Measurements from ENCODE around the gene SLC16A6.
"Not testable (repeated sequence)": the region's sequence is repeated elsewhere in the genome, so short reads cannot be mapped to it uniquely, and the experiment has no call there.

The SLC16A6 gene

DNA sequence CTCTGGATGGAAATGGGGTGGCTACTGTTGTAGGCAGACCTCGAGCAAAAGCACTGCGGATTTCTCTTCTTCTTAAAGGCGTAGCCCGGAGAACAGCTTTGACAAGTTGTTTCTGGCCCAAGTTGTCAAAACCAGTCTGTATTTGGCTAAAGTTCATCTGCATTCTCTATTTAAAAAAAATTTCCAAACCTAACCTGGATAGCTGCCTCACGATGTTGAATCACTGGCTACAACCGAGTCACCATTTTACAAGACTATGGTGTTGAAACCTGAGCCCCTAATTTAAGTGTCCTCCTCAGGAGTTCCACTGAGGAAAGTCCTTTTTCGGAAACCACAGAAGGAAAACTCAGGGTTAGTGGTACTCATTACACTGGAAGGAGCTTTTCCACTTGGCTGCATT, 1.5 kb downstream of the SLC16A6 start:
- DNase-seq (ENCODE audit: low read depth) = no peak

DNA sequence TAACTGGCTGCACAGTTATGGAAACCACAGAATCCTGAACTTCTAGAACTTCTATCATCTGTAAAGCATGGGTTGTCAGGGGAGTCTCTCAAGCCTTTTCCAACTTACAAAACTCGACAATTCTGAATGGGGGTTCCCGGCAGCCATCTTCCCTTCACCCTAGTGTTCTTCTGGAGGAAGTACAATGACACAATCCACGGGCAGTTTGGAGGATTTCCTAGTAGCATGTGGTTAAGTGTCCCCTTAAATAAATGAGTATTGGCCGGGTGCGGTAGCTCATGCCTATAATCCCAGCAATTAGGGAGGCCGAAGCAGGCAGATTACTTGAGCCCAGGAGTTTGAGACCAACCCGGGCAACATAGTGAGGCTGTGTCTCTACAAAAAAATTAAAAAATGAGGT, 2.1 kb downstream of the SLC16A6 start:
- no peak for DNase-seq (ENCODE audit: low read depth)

DNA sequence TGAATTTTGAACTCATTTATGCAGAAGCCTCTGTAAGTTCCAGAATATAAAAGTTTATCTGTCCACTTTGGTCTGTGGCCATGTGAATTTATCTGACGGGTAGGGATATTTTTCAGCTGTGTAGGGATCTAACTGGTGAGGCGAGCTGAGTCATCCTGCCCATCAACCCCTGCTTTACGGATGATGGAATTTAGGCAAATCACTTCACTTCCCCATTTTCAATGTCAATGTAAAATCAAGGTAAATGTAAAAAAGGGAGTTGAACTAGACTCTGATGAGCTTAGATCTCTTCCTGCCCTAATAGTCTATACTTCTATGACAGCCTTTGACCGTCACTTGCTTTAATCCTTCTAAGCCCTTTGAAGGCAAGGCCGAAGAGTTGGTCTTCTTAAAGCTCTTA, 2.6 kb downstream of the SLC16A6 start:
- no peak for DNase-seq (ENCODE audit: low read depth)

DNA sequence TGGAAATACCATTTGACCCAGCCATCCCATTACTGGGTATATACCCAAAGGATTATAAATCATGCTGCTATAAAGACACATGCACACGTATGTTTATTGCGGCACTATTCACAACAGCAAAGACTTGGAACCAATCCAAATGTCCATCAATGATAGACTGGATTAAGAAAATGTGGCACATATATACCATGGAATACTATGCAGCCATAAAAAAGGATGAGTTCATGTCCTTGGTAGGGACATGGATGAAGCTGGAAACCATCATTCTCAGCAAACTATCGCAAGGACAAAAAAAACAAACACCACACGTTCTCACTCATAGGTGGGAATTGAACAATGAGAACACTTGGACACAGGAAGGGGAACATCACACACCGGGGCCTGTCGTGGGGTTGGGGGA, 9.0 kb downstream of the SLC16A6 start:
- not testable (repeated sequence) for DNase-seq (ENCODE audit: low read depth)

DNA sequence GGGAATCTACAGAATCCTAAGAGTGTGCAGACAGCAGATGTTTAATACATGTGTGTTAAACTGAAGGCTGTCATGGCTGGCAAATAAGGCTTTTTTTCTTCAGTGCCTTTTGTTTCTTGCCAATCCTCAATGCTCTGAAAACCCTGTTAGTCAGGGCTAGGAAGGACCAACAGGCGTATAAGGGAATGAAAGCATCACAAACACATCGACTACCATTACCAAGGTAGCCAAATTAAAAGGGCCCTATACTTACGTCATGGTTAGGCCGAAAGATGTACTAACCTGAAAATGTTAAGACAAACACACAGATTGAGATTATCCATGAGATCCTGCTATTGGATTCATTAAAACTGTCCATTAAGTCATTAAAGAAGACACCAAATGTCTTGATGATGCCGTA, 13.1 kb downstream of the SLC16A6 start:
- no peak for DNase-seq (ENCODE audit: low read depth)

DNA sequence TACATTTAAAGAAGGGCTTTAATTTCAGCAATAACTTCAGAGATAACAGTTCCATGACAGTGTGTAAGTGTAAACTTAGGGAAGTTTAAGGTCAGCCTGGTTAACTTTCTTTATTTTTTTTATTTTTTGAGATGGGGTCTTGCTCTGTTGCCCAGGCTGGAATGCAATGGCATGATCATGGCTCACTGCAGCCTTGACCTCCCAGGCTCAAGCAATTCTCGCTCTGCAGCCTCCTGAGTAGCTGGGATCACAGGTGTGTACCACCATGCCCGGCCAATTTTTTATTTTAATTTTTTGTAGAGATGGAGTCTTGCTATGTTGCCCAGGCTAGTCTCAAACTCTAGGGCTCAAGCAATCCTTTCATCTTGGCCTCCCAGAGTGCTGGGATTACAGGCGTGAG, 14.6 kb downstream of the SLC16A6 start:
- not testable (repeated sequence) for DNase-seq (ENCODE audit: low read depth)

DNA sequence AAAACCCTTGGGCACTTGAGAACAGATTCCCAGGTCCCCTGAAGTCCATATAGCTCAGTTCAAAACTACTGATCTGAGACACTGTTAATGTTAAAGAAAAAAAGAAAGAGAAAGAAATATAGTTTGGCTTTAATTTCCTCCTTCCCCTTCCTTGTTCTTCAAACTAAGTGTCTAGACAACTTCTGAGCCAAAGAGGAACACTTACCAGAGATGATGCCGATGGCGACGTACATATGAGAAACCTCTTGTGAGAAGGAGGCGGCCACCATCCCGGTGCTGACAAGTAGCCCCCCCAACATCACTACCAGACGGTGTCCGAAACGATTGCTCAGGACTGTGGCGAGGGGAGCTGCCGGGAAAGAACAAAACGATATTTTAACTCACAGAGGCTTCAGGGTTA, 17.2 kb downstream of the SLC16A6 start:
- no peak for DNase-seq (ENCODE audit: low read depth)

DNA sequence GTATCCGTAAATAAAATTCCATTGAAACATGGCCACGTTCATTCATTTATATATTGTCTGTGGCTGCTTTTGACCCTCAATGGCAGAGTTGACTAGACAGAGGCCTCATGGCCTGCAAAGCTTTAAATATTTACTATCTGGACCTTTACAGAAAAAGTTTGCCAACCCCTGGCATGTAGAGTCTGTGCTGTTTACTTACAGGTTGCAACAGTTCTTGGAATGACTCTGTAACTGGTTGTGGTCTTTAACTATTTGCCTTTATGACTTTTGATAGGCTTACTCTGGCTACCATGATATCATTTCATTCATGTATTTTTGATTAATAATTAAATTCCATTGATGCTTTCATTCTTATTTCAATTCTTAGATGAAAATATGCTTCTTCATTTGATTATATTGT, 25.1 kb downstream of the SLC16A6 start:
- DNase-seq (ENCODE audit: low read depth) = not testable (repeated sequence)

DNA sequence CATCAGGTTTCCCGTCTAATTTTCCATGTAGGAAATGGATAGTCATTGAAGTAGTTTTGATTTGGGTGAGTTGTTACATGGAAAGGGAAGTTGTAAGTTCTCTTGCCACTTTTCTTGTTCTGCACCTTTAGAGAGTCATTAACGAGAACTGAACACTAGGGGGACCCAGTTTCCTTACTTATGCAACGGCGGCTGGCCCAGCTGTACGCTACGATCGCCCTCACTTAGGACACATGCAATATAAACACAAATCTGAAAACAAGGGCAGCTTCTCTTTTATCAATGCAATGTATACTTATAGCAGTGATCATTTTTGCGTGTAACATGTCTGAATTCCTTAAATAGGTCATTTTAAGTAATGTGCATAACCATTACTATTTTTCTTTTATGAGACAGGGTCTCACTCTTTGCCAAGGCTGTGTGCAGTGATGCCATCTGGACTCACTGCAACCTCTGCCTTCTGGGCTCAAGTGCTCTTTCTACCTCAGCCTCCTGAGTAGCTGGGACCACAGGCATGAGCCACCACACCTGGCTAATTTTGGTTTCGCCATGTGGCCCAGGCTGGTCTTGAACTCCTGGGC, 27.7 kb downstream of the SLC16A6 start:
- not testable (repeated sequence) for DNase-seq (ENCODE audit: low read depth)

DNA sequence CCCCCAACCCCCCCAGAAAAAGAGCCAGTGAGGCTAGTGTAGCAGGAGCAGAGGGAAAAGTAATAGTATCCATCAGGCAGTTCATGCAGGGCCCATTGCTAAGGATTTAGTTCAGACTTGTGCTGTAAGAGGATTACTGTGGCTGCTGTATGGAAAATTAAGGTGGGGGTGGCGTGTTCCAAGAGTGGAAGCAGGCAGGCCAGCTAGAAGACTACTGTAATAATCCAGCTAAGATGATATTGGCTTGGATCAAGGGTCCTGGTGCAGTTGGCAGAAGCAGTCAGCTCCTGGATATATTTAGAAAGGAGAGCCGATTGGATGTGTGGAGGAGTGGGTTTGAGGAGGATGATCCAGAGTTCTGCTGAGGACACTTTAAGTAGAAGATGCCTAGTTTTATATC, 28.5 kb downstream of the SLC16A6 start:
- not testable (repeated sequence) for DNase-seq (ENCODE audit: low read depth)

DNA sequence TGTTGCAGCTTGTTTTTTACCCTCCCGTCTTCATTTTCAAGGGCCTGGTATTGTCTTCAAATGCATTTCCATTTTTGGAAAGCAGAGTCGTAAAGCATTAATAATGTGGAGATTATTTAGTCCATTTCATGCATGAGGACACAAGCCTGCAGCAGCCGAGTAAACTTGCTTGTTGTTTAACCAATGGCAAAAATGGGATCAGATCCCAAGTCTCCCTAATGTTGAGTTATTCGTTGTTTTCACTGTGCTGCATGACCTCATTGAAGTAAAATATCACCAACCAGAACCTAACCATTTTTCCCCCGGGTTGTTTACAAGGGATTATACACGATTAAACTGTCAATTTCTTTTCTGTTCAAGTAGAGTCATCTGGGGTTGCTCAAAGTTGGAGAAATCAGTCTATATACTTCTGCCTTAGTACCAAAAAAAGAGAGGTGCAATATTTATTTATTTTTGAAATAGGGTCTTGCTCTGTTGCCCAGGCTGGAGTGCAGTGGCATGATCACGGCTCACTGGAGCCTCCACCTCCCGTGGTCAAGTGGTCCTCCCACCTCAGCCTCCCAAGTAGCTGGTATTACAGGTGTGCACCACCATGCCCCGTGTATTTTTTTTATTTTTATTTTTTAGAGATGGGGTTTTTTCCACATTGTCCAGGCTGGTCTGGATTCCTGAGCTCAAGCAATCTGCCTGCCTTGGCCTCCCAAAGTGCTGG, 30.7 kb downstream of the SLC16A6 start:
- no peak for DNase-seq (ENCODE audit: low read depth)

DNA sequence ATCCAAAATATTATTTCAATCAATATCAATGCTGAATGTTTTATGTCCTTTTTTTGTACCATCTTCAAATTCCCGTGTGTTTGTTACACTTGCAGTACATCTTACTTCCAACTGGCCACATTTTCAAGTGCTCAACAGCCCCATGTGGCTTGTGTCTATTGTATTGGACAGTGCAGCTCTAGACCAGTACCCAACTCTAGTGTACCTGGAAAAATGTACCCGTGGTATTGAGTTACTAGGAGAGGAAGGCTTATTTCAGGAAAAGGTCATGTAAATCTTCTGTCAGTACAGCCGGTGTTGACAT, 31.3 kb downstream of the SLC16A6 start:
- DNase-seq (ENCODE audit: low read depth) = not testable (repeated sequence)

DNA sequence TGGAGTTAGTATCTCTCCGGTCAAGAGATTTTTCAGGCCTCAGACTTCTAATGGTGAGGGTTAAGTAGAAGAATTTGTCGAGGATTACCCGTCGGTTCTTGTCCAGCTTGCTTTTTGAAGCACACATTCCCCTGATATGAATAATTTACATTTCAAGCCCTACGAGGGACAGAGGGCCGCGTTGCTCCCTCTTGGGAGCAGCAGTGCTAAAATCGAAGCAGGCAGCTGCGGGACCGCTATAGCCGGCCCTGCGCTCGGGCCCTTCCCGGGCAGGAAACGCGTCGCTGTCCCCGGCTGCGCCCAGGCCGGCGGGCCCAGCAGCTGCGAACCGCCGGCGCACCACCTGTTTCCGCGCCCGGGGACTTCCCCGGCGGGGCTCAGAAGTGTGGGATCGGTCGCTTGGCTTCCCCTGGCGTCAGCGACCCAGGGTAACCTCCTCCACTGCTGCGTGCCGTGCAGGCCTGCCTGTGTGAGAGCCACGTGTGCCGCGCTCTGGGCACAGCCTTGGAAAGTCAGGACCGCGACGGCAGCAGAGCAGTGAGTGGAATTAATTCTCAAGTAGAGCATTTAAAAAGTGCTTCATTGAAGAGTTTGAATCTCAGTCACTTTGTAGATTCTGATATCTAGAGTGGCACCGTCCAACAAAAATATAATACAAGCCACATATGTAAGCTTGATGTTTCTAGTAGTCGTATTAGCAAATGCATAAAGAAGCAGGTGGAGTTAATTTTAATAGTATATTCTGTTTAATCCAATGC, 31.9 kb downstream of the SLC16A6 start:
- DNase-seq (ENCODE audit: low read depth) = not testable (repeated sequence)

DNA sequence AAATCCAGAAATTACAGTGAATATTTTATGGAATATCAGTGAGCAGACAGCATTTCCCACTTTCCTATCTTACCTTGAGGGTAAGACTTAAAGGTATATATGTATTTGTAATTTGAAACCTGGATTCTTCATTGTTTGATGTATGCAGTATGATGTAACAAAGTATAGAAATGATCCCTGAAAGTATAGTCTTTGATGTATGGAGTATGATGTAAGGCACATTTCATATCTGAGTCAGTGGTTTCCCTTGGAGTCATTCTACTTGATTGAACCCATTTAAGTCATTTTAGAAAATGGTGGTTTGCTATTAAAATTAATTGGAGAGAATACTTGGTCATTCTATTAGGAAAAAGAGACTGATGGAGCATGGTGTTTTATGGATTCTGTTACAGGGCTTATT, 33.0 kb downstream of the SLC16A6 start:
- DNase-seq (ENCODE audit: low read depth) = no peak

DNA sequence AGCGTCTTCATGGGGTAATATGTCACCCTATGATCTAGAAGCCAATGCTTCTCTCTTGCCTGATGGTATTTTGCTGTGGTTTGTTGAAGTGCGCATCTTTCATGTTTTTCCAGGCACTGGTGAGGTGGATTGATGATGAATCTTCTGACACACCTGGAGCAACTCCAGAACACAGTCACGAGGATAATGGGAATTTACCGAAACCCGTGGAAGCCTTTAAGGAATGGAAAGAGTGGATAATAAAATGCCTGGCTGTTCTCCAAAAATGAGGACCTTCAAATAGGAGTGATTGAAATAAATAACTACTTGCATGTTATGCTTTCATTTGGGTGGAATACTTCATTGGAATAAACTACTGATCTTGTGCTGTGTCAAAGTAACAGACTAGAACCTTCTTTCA, 34.2 kb downstream of the SLC16A6 start:
- not testable (repeated sequence) for DNase-seq (ENCODE audit: low read depth)

DNA sequence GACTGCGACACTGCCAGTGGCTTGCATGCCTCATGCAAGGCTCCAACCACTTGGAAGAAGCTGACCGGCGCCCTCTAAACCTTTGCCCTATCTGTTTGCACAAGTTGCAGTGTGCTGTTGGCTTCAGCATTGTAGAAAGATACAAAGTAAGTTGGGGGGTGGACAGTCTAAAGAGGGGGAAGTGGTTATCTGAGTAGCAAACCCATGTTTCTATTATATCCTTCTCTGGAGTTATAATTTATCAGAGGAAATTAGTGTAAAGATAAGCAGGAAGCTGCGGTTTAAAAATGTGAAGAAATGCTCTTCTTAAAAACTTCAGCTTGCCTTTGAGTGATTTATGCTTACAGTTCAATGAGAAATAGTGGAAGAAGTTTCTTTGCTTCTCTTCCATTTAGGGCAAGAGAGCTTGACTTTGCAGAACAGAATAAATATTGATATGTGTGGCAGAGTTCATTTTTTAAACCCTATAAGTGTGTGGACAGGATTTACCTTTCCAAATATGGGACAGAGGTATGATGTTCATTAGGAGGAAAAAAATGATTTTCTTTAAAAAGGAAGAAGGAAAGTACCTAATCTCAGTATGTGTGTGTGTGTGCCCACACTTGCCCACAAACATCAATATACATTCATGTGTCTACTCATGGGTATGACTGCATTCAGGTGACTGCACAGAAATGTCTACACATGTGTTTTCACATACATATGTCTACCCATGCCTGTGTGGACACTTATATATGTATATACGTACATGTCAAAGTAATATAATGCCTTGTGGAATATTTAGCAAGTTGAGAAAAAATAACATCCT, 35.0 kb downstream of the SLC16A6 start:
- no peak for DNase-seq (ENCODE audit: low read depth)

DNA sequence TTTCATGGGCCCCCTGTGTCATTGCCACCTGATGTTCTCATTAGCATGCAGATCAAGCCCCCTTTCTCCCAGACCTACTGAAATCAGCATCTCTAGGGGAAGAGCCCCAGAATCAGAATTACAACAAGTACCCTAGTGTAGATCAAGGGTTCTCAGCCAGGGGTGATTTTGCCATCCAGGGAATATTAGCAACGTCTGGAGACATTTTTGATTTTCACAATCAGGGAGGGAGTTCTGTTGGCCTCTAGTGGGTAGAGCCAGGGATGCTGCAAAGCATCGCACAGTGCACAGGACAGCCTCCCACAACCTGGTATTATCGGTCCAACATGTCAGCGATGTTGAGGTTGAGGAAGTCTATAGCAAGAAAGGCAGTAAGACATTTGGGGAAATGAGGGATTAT, 35.8 kb downstream of the SLC16A6 start:
- DNase-seq (ENCODE audit: low read depth) = no peak

DNA sequence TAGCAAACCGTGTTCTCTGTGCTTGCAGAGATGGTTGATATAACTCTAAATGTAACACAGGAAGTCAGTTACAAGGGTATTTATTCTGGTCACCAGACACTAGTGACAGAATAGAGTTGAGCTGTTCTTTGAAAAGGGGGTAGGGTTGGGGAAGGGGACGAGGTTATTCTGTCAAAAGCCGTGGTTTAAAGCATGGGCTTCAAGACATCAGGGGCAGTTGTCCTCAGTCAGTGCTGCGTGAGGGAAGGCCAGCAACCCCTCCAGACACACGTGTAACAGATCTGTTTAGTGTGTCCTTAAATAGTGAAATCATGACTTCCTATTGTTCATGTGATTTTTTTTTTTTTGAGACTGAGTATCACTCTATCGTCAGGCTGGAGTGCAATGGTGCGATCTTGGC, 37.5 kb downstream of the SLC16A6 start:
- DNase-seq (ENCODE audit: low read depth) = not testable (repeated sequence)

DNA sequence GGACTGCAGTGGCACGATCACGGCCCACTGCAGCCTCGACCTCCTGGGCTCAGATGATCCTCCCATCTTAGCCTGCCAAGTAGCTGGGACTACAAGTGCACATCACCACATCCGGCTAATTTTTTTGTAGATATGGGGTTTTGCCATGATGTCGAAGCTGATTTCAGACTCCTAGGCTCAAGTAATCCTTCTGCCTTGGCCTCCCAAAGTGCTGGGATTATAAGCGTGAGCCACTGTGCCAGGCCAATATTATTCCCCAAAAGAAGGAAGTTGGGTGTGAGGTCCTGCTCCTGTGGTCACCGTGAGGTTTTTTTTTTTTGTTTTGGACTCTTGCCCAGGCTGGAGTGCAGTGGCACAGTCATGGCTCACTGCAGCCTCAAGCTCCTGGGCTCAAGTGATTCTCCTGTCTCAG, 41.6 kb downstream of the SLC16A6 start:
- no peak for DNase-seq (ENCODE audit: low read depth)

DNA sequence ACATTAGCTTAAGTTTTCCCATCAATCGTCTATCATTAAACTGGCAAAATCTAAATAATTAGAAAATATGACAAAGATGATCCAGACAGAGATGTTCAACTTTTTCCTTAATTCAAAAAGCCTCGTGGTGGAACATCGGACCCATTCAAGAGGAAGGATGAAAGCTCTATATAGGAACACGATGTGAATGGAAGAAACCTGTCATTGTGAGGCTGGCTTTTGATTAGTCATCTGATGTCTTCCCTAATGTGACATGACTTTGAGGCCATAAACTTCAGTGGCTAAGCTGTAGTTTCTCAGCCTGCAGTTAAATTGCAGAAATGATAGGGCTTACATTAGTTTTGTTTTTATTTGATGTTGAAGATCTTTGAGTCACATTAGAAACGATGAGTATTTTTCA, 42.0 kb downstream of the SLC16A6 start:
- no peak for DNase-seq (ENCODE audit: low read depth)

DNA sequence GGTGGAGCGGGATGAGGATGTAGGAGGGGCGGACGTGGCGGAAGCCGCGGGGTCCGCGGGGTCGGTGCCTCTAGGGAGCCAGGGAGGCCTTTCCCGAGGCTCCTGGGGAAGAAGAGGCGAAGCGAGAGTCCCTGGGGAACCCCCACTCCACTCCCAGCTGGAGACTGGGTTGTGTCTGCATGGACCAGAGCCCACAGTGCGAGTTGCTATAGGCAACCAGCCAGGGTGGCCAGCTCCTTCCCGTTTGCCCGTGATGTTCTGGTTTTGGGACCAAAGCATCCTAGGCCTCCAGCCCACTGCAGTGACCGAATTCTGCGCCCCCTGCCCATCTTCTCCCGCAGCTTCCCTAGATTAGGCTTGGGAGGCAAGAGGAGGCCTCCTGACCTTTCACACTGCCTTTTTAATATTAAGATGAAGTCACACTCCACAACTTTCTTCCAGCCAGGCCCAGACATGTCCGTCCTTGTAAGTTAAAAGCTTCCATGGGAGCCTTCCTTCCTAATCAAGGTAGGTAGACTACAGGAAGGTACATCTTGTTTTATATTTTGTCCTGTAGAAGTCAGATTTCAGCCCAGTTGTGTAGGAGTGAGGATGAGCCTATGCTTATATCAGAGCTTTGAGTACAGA, 42.6 kb downstream of the SLC16A6 start:
- DNase-seq (ENCODE audit: low read depth) = peak; percentile 5
